DMS 273 (cell line): ENCODE data around the gene DNAJC1.
A peak's percentile ranks its signal among the peaks of the same experiment; 100 is the strongest.
"Not testable (repeated sequence)": the region's sequence is repeated elsewhere in the genome, so short reads cannot be mapped to it uniquely, and the experiment has no call there.

ENCODE experiments used
- DNase-seq: peaks from one replicate; lab custom pipeline; 2025; ENCODE audit not compliant: unreplicated experiment; lab: John Stamatoyannopoulos, UW

DNAJC1 gene

GRCh38 chr10:21831986-21832820 lies 171.3 kb downstream of the DNAJC1 start:
- DNase-seq = no peak

GRCh38 chr10:21830037-21830436 lies 173.5 kb downstream of the DNAJC1 start:
- DNase-seq = no peak

DNA sequence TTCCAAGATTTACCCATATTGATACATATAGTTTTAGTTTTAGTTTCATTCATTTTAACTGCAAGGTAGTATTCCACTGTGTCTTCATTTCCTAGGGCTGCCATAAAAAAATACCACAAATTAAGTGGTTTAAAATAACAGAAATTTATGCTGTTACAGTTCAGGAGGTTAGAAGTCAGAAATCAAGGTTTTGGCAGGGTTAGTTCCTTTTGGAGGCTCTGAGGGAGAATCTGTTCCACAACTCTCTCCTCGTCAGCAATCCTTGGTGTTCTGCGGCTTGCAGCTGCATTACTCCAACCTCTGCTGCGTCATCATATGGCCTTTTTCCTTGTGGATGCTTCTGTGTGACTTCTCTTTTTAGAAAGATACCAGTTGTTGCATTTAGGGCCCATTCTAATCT lies 176.2 kb downstream of the DNAJC1 start:
- DNase-seq = no peak

DNA sequence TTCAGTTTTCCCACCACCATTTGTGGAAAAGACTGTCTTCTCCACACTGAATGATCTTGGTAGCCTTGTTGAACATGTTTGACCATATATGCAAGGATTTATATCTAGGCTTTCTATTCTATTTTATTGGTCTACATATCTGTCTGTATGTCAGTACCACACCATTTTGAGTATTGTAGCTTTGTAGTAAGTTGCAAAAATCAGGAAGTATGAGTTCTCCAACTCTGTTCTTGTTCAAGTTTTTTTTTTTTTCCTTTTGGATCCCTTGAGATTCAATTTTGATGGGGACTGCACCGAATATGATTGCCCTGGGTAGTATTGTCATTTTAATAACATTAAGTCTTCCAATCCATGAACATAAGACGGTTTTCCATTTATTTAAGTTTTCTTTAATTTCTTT lies 176.8 kb downstream of the DNAJC1 start:
- no peak for DNase-seq

GRCh38 chr10:21825345-21825744 lies 178.2 kb downstream of the DNAJC1 start:
- no peak for DNase-seq

- DNase-seq = no peak
Measured at GRCh38 chr10:21824409-21824808, 179.1 kb downstream of the DNAJC1 start.

DNA sequence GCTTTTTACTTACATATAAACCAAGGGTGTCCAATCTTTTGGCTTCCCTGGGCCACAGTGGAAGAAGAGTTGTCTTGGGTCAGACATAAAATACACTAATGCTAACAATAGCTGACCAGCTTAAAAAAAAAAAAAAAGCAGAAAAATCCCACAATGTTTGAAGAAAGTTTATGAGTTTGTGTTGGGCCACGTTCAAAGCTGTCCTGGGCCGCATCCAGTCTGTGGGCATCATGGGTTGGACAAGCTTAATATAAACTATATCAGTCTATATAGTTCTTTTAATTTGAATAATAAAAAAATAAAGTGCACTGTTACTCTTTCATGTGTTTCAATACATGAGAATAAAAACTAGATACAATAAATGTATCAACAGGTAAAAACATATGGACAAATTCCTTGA lies 179.9 kb downstream of the DNAJC1 start:
- DNase-seq = no peak

GRCh38 chr10:21822273-21822672 lies 181.3 kb downstream of the DNAJC1 start:
- DNase-seq = not testable (repeated sequence)

- DNase-seq = no peak
Measured at GRCh38 chr10:21820952-21821351, 182.6 kb downstream of the DNAJC1 start.

GRCh38 chr10:21818416-21818815 lies 185.1 kb downstream of the DNAJC1 start:
- not testable (repeated sequence) for DNase-seq

GRCh38 chr10:21814866-21815265 lies 188.7 kb downstream of the DNAJC1 start:
- peak; percentile 8 for DNase-seq

- no peak for DNase-seq
Measured at GRCh38 chr10:21813946-21814345, 189.6 kb downstream of the DNAJC1 start.

- DNase-seq = no peak
Measured at GRCh38 chr10:21811245-21811585, 192.3 kb downstream of the DNAJC1 start.

GRCh38 chr10:21810582-21811244 lies 192.8 kb downstream of the DNAJC1 start:
- no peak for DNase-seq

DNA sequence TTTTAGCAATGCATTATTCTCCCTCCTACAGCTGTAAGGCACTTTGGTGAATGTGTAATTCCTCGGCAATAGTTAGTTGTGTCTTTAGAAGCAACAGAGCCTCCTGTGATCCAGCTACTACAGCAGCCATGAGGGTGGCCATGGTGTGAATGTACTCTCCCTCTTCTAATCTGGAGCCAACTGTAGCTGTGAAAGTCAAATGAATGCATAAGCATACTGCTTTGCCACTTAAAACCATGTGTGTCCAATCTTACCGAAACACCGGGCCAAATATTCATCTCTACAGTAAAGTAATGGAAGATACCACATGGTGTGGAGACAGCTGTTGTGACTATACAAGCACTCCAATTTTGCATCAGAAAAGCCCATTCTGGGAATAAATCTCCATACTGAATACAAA lies 195.0 kb downstream of the DNAJC1 start:
- peak; percentile 52 for DNase-seq

DNA sequence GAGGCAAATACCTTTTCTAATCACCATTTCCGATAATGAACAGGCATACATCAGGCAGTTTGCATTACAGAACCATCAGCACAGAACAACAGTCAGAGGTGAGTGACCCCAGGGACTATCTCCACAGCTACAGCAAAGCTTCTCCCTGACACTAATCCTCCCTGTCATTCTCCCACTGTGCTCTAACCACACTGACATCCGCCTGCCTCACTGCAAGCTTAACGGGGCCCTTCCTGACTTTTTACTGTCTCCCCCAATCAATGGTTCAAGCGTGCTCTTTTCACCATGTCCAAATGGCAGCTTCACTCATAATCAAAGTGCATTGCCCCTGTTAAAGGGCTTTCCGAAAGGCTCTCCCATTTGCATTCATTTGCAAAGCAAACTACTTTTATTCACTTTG lies 196.3 kb downstream of the DNAJC1 start:
- no peak for DNase-seq

- no peak for DNase-seq
Measured at GRCh38 chr10:21803374-21803773, 200.2 kb downstream of the DNAJC1 start.

DNA sequence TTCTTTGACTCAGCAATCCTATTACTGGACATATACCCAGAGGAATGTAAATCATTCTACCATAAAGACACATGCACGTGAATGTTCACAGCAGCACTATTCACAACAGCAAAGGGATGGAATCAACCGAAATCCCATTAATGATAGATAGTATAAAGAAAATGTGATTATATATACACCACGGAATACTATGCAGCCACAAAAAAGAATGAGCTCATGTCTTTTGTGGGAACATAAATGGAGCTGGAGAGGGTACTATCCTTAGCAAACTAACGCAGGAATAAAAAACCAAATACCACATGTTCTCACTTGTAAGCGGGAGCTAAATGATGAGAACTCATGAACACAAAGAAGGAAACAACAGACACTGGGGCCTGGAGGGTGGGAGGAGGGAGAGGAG lies 201.9 kb downstream of the DNAJC1 start:
- DNase-seq = no peak

DNA sequence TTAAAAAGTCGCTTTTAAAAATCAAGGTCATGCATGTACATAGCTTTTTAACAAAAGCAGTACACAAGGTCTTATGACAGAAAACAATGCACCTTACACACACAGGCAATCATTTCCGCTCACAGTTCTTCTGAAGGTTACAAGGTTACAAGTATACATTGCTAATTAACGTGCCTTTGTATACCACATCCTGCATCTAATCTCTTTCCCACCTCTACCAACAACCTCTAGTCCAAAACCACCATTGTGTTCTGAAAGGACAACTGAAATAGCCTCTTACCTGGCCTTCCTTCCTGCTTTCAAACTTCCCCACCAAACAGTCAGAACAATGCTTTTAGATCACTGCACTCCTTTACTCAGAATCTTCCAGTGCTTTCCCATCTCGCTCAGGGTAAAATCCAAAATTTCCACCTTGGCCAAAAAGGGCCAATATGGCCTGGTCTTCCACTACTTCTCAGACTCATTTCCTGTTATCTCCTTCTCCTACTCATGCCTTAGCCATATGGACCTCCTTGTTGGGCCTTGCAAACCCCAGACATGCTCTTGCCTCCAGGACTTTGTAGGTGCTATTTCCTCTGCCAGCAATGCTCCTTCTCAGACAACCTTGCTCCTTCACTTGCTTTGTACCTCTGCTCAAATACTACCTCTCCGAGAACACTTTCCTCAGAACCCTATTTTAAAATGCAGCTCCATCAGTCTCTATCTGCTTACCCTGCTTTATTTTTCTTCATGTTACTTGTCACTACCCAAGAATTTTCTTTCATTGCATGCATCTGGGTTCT lies 205.4 kb downstream of the DNAJC1 start:
- no peak for DNase-seq

DNA sequence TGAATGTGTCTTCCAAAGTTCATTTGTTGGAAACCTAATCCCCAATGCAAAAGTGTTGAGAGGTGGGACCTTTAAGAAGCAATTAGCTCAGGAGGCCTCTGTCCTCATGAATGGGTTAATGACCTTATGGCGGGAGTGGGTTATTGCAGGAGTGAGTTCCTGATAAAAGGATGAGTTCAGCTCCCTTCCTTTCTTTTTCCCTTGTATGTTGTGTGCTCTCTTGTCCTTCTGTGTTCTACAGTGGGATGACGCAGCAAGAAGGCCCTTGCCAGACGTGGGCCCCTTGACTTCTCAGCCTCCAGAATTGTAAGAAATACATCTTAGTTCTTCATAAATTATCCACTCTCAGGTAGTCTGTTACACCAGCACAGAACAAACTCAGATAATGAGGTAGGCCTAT lies 206.0 kb downstream of the DNAJC1 start:
- DNase-seq = no peak

DNA sequence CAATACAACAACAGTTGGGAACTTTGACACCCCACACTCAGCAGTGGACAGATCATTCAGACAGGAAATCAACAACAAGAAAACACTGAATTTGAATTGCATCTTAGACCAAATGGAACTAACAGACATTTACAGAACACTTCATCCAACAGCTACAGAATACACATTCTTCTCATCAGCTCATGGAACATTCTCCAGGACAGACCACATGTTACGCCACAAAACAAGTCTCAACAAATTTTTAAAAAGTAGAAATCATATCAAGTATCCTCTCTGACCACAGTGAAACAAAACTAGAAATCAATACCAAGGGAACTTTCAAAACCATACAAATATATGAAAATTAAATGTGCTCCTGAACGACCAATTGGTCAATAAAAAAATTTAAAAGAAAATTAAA lies 212.3 kb downstream of the DNAJC1 start:
- no peak for DNase-seq

GRCh38 chr10:21776883-21777282 lies 226.6 kb downstream of the DNAJC1 start:
- no peak for DNase-seq
